OCI-LY3 (cell line): ENCODE measurements around the gene CD58.

ENCODE experiments used
- H2AFZ ChIP-seq: fragments of 200-600, 300-600 bp; shearing (Covaris generic); 2 replicates; pipeline ENCODE4 v1.6.0; 2014; ENCODE audit warnings: antibody characterized with exemption, low read depth, low read length
- H3K27ac ChIP-seq: fragments of 200-600, 300-600 bp; sonication (generic); 2 replicates; pipeline ENCODE4 v1.5.1; 2014; ENCODE audit warnings: mild to moderate bottlenecking, low read length, moderate library complexity, mixed read lengths
- H3K27me3 ChIP-seq: fragments of 200-600, 300-600 bp; sonication (generic); 2 replicates; pipeline ENCODE4 v1.6.1; 2014; ENCODE audit warnings: low read depth, low read length, mixed read lengths
- H3K36me3 ChIP-seq: fragments of 200-600, 300-600 bp; sonication (generic); replicated peaks from 2 replicates; pipeline ENCODE3; 2014; ENCODE audit warnings: low read depth, low read length, mixed read lengths
- H3K4me1 ChIP-seq: fragments of 300-600, 200-600 bp; sonication (generic); 2 replicates; pipeline ENCODE4 v1.6.1; 2014; ENCODE audit warnings: low read length, mixed read lengths
- H3K4me2 ChIP-seq: fragments of 200-600, 300-600 bp; sonication (generic); 2 replicates; pipeline ENCODE4 v1.6.1; 2014; ENCODE audit warnings: low read length, mixed read lengths
- H3K4me3 ChIP-seq: fragments of 300-600, 200-600 bp; sonication (generic); 2 replicates; pipeline ENCODE4 v1.5.1; 2014; ENCODE audit warnings: antibody characterized with exemption, mild to moderate bottlenecking, low read length, moderate library complexity
- H3K79me2 ChIP-seq: fragments of 300-600, 200-600 bp; shearing (Covaris generic); 2 replicates; pipeline ENCODE4 v1.6.1; 2014; ENCODE audit warnings: mild to moderate bottlenecking, low read length, mixed read lengths
- H3K9ac ChIP-seq: fragments of 300-600, 200-600 bp; shearing (Covaris generic); 2 replicates; pipeline ENCODE4 v1.6.0; 2014; ENCODE audit warnings: mild to moderate bottlenecking, low read length, moderate library complexity
- H3K9me3 ChIP-seq: fragments of 200-600, 300-600 bp; shearing (Covaris generic); 2 replicates; pipeline ENCODE4 v1.6.1; 2014; ENCODE audit warnings: low read length, mixed read lengths; ENCODE audit not compliant: insufficient read depth
- H4K20me1 ChIP-seq: fragments of 200-600, 300-600 bp; sonication (generic); 2 replicates; pipeline ENCODE4 v1.6.1; 2016; ENCODE audit warnings: low read length, mixed read lengths; ENCODE audit not compliant: insufficient read depth
- CTCF ChIP-seq: fragments of 200-600, 300-600 bp; sonication (generic); IDR thresholded peaks from 2 replicates; pipeline ENCODE4 v1.5.1; 2014; ENCODE audit warnings: antibody characterized with exemption, low read length, low read depth
- EZH2phosphoT487 ChIP-seq: fragments of 200-600 bp; shearing (Covaris generic); IDR thresholded peaks from 2 replicates; pipeline ENCODE4 v1.6.1; 2018; ENCODE audit warnings: antibody characterized with exemption, mixed run types, low read depth

CD58 gene

GRCh38 chr1:116556289-116557006 is 14.4 kb downstream of the CD58 start:
- Histone ChIP-seq H3K27me3 (no peaks in the 10 kb centered on the region), H3K4me2 (peak overlapping the region; percentile 36), H3K9me3 (no peaks in the 10 kb centered on the region), H3K27ac (peak overlapping the region; percentile 97), H3K4me3 (no peak overlapping the region), H3K9ac (peak overlapping the region; percentile 78), H4K20me1 (no peaks in the 10 kb centered on the region), H3K79me2 (peaks cover 29% of the 10 kb centered on the region), H3K36me3 (peaks cover 14% of the 10 kb centered on the region), H2AFZ (no peak overlapping the region), H3K4me1 (peaks cover 95% of the 10 kb centered on the region)
- TF ChIP-seq CTCF (no peak), EZH2phosphoT487 (no peak)

GRCh38 chr1:116554924-116555323 is 15.9 kb downstream of the CD58 start:
- H4K20me1 ChIP-seq = no peaks in the 10 kb centered on the region
- H3K27ac ChIP-seq = peak overlapping the region; percentile 97
- peak overlapping the region; percentile 34 for H3K4me2 ChIP-seq
- no peaks in the 10 kb centered on the region for H3K9me3 ChIP-seq
- H3K27me3 ChIP-seq = no peaks in the 10 kb centered on the region
- H3K36me3 ChIP-seq = peaks cover 24% of the 10 kb centered on the region
- H3K79me2 ChIP-seq = peaks cover 44% of the 10 kb centered on the region
- peak overlapping the region; percentile 63 for H3K9ac ChIP-seq
- H3K4me3 ChIP-seq = no peak overlapping the region
- TF ChIP-seq CTCF (no peak), EZH2phosphoT487 (no peak)
- peaks cover 86% of the 10 kb centered on the region for H3K4me1 ChIP-seq
- no peak overlapping the region for H2AFZ ChIP-seq

GRCh38 chr1:116553386-116554115 is 17.3 kb downstream of the CD58 start:
- H3K27ac ChIP-seq = peak overlapping the region; percentile 97
- peaks cover 52% of the 10 kb centered on the region for H3K79me2 ChIP-seq
- no peak overlapping the region for H2AFZ ChIP-seq
- H3K4me2 ChIP-seq = peak overlapping the region; percentile 66
- no peaks in the 10 kb centered on the region for H4K20me1 ChIP-seq
- no peaks in the 10 kb centered on the region for H3K27me3 ChIP-seq
- H3K9me3 ChIP-seq = no peaks in the 10 kb centered on the region
- H3K36me3 ChIP-seq = peaks cover 27% of the 10 kb centered on the region
- H3K4me1 ChIP-seq = peaks cover 82% of the 10 kb centered on the region
- peak overlapping the region; percentile 57 for H3K9ac ChIP-seq
- no peak overlapping the region; the same call in 1 of the 2 replicates for H3K4me3 ChIP-seq
- TF ChIP-seq CTCF (no peak), EZH2phosphoT487 (no peak)

- Histone ChIP-seq H3K9me3 (no peaks in the 10 kb centered on the region), H3K27ac (peak overlapping the region; percentile 96), H4K20me1 (no peaks in the 10 kb centered on the region), H3K9ac (peak overlapping the region; percentile 90; the same call in 1 of the 2 replicates), H3K36me3 (peaks cover 20% of the 10 kb centered on the region), H3K4me3 (peak overlapping the region; percentile 68), H3K4me2 (peak overlapping the region; percentile 77), H2AFZ (no peak overlapping the region), H3K4me1 (peaks cover 83% of the 10 kb centered on the region), H3K79me2 (peaks cover 61% of the 10 kb centered on the region), H3K27me3 (no peaks in the 10 kb centered on the region)
- no peak for TF ChIP-seq EZH2phosphoT487
- no peak for TF ChIP-seq CTCF
These were observed 24.4 kb downstream of the CD58 start for GRCh38 chr1:116546354-116546977.
